RWPE1 (cell line): ENCODE data around the gene COL8A1.

Source experiments
- CTCF ChIA-PET: fragments of 350-600 bp; sonication (Branson Sonifier 250); formaldehyde crosslinking; extraction: SDS; loops from one replicate; lab custom pipeline; 2021; lab: Yijun Ruan, JAX
- POLR2A ChIA-PET: fragments of 400-600 bp; formaldehyde crosslinking; extraction: SDS; loops from one replicate; lab custom pipeline; 2020; ENCODE audit warnings: antibody characterized with exemption; ENCODE audit not compliant: low non-redundant PET; lab: Yijun Ruan, JAX
- DNase-seq: peaks from one replicate; pipeline ENCODE4 v3.0.0; 2012; ENCODE audit warnings: low spot score
- H3K27ac ChIP-seq: fragments of 450-650 bp; 2 replicates; pipeline ENCODE4 v1.5.1; 2017
- TF ChIP-seq, protein P1 (sequence below): fragments of 450-650 bp; conservative IDR thresholded peaks from 2 replicates; pipeline ENCODE4 v1.5.1; 2017; ENCODE audit warnings: low read depth, mild to moderate bottlenecking

The COL8A1 gene

GRCh38 chr3:99663977-99664376 is 25.6 kb downstream of the COL8A1 start:
- CTCF ChIA-PET = interaction anchor here (0.6 kb wide), 1 partner anchor 96 kb away, joined by 3 read pairs; no protein-coding TSS in a partner anchor
- no peak for DNase-seq

DNA sequence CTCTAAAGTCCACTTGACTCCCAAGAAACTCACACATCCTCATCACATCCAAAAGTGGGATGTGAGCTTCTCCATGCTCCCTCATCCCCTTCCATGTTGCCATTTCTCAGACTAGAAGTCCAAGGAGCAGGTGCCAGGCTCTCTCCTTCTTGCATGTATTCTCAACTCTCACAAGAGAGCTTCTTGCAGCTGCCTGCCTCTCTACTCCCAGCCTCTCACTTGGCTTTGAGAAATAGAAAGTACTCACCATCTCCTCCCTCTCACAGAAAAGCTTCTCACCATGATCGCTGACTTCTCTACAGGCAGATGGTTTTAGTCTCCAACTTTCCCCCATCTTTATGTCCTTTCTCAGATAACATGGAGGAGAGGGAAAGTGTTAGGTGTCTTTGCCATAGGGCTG is 26.6 kb downstream of the COL8A1 start:
- DNase-seq = no peak
- TF ChIP-seq, protein P1, sequence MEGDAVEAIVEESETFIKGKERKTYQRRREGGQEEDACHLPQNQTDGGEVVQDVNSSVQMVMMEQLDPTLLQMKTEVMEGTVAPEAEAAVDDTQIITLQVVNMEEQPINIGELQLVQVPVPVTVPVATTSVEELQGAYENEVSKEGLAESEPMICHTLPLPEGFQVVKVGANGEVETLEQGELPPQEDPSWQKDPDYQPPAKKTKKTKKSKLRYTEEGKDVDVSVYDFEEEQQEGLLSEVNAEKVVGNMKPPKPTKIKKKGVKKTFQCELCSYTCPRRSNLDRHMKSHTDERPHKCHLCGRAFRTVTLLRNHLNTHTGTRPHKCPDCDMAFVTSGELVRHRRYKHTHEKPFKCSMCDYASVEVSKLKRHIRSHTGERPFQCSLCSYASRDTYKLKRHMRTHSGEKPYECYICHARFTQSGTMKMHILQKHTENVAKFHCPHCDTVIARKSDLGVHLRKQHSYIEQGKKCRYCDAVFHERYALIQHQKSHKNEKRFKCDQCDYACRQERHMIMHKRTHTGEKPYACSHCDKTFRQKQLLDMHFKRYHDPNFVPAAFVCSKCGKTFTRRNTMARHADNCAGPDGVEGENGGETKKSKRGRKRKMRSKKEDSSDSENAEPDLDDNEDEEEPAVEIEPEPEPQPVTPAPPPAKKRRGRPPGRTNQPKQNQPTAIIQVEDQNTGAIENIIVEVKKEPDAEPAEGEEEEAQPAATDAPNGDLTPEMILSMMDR = no peak
- no peak overlapping the region for H3K27ac ChIP-seq
- POLR2A ChIA-PET = no interaction called here
- CTCF ChIA-PET = interaction anchor here (0.6 kb wide), 3 partner anchors 67 to 566 kb away, joined by 3 read pairs; no protein-coding TSS in a partner anchor

More at GRCh38 chr3:99663977-99664376, 25.6 kb downstream of the COL8A1 start:
- H3K27ac ChIP-seq = no peak overlapping the region
- POLR2A ChIA-PET = no interaction called here
- TF ChIP-seq, protein P1 = no peak

- POLR2A ChIA-PET = no interaction called here
- TF ChIP-seq, protein P1 = no peak
- no peak overlapping the region for H3K27ac ChIP-seq
- CTCF ChIA-PET = interaction anchor here (0.6 kb wide), 1 partner anchor 107 kb away, joined by 4 read pairs; no protein-coding TSS in a partner anchor
- no peak for DNase-seq
These were observed 27.8 kb downstream of the COL8A1 start for GRCh38 chr3:99666201-99666600.

DNA sequence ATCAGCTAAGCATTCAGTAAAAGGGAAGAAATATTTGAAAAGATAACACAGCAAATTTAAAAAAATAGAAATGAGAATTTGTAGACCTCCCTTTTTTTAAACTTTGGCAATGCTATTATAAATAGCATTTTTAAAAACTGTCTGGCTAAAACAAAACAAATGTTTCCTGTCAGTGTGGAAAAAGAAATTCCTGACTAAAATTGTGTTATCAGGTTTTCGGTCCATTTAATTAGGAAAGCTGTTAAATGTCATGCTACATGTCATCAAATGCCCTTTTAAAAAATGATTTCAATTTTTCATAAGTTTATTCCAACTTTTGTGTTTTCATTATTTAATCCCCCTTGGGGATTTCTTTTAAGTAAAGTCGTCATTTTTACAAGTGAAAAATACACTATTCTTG is 29.6 kb downstream of the COL8A1 start:
- TF ChIP-seq, protein P1 = no peak
- CTCF ChIA-PET = interaction anchor here (1.0 kb wide), 1 partner anchor 16 kb away, joined by 3 read pairs; no protein-coding TSS in a partner anchor
- POLR2A ChIA-PET = no interaction called here
- DNase-seq = no peak
- H3K27ac ChIP-seq = no peak overlapping the region

DNA sequence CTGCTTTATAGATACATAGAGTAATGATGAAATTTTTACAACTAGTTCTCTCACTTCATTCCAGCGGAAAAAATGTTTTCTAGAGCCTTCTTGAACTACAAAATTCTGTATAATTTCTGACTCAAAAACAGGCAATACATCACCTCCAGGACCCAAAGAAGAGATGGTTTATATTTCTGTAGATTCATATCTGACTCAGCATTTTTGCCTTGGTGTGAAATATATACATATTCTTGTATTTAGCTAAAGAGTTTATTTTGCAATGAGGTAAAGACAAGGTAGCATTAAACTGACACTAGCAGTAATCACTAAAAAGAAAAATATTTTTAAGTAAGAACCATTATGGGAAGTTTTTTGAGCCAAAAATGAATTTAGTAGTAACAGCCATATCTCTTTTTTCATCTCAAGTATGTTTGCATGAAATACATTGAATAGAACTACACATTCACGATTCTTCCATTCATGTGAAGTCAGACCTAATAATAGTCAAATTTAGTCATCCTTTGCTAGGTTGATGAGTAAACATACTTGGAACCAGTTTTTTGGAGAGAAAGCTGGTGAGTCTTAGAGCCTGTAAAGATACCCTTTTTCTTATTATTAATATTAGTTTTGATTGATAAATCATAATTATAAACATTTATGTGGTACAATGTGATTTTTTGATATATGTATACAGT is 31.6 kb downstream of the COL8A1 start:
- CTCF ChIA-PET = no interaction called here
- DNase-seq = no peak
- H3K27ac ChIP-seq = no peak overlapping the region
- TF ChIP-seq, protein P1 = no peak
- POLR2A ChIA-PET = no interaction called here

DNA sequence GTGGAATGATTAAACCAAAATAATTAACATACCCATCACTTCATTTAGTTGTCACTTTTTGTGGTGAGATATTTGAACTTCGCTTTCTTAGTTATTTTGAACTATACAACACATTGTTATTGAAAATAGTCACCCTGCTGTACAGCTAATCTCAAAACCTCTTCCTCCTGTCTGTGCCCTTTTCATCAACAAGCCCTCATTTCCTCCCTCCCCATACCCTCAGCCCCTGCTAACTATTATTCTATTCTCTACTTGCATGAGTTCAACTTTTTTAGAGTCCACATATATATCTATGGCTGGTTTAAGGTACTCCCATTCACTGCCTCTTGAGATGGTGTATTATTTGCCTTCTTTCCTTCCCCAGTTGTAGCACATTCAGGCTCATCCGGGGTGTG is 32.2 kb downstream of the COL8A1 start:
- POLR2A ChIA-PET = no interaction called here
- H3K27ac ChIP-seq = no peak overlapping the region
- TF ChIP-seq, protein P1 = no peak
- no peak for DNase-seq
- CTCF ChIA-PET = no interaction called here
